ENCODE measurements around the gene SLC16A5. TPM values are rescaled to one million over a fixed set of nuclear protein-coding genes. Genes with fewer than 3 reads are reported as not detected.

Gene SLC16A5
- total and polyA plus RNA-seq, 10 of the 15 experiments (the other 5 are each of a cell fraction or from before 2014, with no cell fraction given): 0.03 to 3.1 (median 0.96) TPM

DNA sequence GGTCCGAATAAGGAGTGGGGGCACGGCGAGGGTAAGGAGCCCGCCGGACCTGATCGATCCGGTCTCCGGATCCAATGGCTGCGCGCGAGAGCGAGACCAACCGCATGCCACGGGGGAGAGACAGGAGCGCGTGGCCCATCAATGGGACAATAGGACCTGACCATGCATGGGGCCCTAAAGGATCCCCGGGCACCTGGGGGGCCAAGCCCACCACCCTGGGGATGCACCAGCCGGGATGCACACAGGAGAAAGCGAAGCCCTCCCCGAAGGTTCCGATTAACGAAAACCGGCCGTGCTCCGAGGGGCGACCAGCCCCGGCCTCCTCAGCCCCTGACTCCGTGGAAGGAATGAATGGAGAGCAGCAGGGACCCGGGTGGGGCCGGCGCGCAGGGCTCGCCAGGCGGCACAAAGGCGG is 66.0 kb downstream of the SLC16A5 start:
- under 1% methylated on average over 32 of the region's 35 CpGs for WGBS (ENCODE audit: insufficient coverage, insufficient replicate concordance, low lambda C conversion rate, missing lambda C conversion rate)
- in situ Hi-C loops (cut with MboI): no loop called here
- Histone ChIP-seq H3K79me2 (ENCODE audit: control insufficient read depth, insufficient read depth, low read length) (peaks cover 53% of the 10 kb centered on the region), H3K27ac (ENCODE audit: control insufficient read depth, insufficient read depth) (peak overlapping the region; percentile 90), H3K4me3 (peak overlapping the region; percentile 90), H2AFZ (ENCODE audit: control insufficient read depth, low read depth, low read length) (no peak overlapping the region), H4K20me1 (ENCODE audit: control insufficient read depth, insufficient read depth) (no peaks in the 10 kb centered on the region), H3K4me2 (ENCODE audit: control insufficient read depth, insufficient read depth) (peak overlapping the region; percentile 62), H3K27me3 (replicated peaks in 1 of 2; ENCODE audit: control insufficient read depth in 2 of 2, insufficient read depth in 2 of 2, low read length in 1 of 2) (no peaks in the 10 kb centered on the region), H3K4me1 (ENCODE audit: control insufficient read depth, insufficient read depth, low read length) (peaks cover 6% of the 10 kb centered on the region), H3K9ac (ENCODE audit: control insufficient read depth, insufficient read depth, low read length) (peak overlapping the region; percentile 91), H3K9me3 (replicated peaks; ENCODE audit: control insufficient read depth, insufficient read depth, low read length) (no peaks in the 10 kb centered on the region), H3K36me3 (ENCODE audit: control insufficient read depth in 2 of 2, insufficient read depth in 2 of 2, low read length in 1 of 2) (no peaks in the 10 kb centered on the region)
- no peak for FAIRE-seq
- ChIA-PET POLR2A (interaction anchor here (0.5 to 0.9 kb wide), 3 partner anchors 9 to 69 kb away, joined by 3 read pairs; no protein-coding TSS in a partner anchor), RAD21 (ENCODE audit: unreplicated experiment) (no interaction called here), SMC1A (ENCODE audit: uncharacterized antibody, unreplicated experiment) (interaction anchor here (1.5 kb wide), 1 partner anchor 18 kb away, joined by 8 read pairs; no protein-coding TSS in a partner anchor), CTCF (no interaction called here)
- 0 out of 2 replicates have a peak, but pooled peaks have one; percentile 17 for TF ChIP-seq ASH2L (IDR thresholded peaks at IDR 0.05; ENCODE audit: borderline replicate concordance, low read depth)
- TF ChIP-seq, protein P1, sequence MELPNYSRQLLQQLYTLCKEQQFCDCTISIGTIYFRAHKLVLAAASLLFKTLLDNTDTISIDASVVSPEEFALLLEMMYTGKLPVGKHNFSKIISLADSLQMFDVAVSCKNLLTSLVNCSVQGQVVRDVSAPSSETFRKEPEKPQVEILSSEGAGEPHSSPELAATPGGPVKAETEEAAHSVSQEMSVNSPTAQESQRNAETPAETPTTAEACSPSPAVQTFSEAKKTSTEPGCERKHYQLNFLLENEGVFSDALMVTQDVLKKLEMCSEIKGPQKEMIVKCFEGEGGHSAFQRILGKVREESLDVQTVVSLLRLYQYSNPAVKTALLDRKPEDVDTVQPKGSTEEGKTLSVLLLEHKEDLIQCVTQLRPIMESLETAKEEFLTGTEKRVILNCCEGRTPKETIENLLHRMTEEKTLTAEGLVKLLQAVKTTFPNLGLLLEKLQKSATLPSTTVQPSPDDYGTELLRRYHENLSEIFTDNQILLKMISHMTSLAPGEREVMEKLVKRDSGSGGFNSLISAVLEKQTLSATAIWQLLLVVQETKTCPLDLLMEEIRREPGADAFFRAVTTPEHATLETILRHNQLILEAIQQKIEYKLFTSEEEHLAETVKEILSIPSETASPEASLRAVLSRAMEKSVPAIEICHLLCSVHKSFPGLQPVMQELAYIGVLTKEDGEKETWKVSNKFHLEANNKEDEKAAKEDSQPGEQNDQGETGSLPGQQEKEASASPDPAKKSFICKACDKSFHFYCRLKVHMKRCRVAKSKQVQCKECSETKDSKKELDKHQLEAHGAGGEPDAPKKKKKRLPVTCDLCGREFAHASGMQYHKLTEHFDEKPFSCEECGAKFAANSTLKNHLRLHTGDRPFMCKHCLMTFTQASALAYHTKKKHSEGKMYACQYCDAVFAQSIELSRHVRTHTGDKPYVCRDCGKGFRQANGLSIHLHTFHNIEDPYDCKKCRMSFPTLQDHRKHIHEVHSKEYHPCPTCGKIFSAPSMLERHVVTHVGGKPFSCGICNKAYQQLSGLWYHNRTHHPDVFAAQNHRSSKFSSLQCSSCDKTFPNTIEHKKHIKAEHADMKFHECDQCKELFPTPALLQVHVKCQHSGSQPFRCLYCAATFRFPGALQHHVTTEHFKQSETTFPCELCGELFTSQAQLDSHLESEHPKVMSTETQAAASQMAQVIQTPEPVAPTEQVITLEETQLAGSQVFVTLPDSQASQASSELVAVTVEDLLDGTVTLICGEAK (IDR thresholded peaks at IDR 0.05; ENCODE audit: borderline replicate concordance): no peak
- TF ChIP-seq, protein P2, sequence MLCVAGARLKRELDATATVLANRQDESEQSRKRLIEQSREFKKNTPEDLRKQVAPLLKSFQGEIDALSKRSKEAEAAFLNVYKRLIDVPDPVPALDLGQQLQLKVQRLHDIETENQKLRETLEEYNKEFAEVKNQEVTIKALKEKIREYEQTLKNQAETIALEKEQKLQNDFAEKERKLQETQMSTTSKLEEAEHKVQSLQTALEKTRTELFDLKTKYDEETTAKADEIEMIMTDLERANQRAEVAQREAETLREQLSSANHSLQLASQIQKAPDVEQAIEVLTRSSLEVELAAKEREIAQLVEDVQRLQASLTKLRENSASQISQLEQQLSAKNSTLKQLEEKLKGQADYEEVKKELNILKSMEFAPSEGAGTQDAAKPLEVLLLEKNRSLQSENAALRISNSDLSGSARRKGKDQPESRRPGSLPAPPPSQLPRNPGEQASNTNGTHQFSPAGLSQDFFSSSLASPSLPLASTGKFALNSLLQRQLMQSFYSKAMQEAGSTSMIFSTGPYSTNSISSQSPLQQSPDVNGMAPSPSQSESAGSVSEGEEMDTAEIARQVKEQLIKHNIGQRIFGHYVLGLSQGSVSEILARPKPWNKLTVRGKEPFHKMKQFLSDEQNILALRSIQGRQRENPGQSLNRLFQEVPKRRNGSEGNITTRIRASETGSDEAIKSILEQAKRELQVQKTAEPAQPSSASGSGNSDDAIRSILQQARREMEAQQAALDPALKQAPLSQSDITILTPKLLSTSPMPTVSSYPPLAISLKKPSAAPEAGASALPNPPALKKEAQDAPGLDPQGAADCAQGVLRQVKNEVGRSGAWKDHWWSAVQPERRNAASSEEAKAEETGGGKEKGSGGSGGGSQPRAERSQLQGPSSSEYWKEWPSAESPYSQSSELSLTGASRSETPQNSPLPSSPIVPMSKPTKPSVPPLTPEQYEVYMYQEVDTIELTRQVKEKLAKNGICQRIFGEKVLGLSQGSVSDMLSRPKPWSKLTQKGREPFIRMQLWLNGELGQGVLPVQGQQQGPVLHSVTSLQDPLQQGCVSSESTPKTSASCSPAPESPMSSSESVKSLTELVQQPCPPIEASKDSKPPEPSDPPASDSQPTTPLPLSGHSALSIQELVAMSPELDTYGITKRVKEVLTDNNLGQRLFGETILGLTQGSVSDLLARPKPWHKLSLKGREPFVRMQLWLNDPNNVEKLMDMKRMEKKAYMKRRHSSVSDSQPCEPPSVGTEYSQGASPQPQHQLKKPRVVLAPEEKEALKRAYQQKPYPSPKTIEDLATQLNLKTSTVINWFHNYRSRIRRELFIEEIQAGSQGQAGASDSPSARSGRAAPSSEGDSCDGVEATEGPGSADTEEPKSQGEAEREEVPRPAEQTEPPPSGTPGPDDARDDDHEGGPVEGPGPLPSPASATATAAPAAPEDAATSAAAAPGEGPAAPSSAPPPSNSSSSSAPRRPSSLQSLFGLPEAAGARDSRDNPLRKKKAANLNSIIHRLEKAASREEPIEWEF (IDR thresholded peaks at IDR 0.05; ENCODE audit: insufficient replicate concordance, low read depth, low read length): no peak
- no peak for TF ChIP-seq TAF1 (IDR thresholded peaks at IDR 0.05; ENCODE audit: borderline replicate concordance, low read depth, low read length)
- peak; percentile 24; the same call in 1 of the 2 replicates for TF ChIP-seq YY1 (IDR thresholded peaks at IDR 0.05; ENCODE audit: low read depth, low read length)
- intact Hi-C loops (cut with micrococcal nuclease; ENCODE audit: unreplicated experiment): no loop called here
- DNase-seq (ENCODE audit: low read depth, low spot score): no peak
- BruUV-seq (replicated peaks): no TSS peak
- ATAC-seq: peak; percentile 17
